SK-N-SH (cell line): ENCODE results near the gene ARHGAP6.

Source experiments
- FOSL2 ChIP-seq: IDR thresholded peaks from 2 replicates; pipeline ENCODE4 v1.4.0; 2012; ENCODE audit warnings: low read depth, mild to moderate bottlenecking, moderate library complexity, borderline replicate concordance
- TF ChIP-seq, protein P1 (sequence below): IDR thresholded peaks from 2 replicates; pipeline ENCODE4 v1.6.1; 2012; ENCODE audit warnings: mild to moderate bottlenecking, low read depth, low read length, moderate library complexity

DNA sequence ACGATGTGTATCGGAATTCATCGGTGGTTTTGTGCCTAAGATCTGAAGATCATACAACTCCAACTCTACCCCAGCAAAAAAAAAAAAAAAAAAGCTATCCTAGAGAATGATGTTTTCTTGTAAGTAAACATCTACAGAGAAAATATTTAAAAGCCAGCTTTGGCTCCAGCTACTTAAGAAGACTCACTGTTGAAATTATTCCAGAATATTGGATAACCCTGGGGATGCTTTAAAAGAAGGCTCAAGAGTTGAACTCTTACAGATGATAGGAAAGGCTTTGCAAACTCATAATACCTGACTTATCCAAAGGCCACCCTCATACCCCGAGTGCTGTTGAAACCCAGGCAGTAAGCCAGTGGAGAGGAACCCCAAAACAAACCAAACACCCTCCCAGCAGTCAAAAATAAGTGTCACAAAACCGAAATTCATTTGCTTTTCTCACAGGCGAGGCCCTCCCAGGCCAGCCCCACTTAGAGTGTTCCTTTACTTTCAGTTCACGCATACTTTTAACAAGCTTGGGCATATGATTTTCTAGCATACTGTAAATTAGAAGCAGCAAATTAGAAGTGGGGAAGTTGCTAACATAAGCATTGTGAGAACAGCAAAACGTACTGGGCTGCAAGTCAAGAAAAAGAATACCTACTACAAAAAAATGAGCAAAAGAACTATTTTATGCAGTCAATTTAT lies 375.2 kb downstream of the ARHGAP6 start:
- no peak for TF ChIP-seq FOSL2
- TF ChIP-seq, protein P1, sequence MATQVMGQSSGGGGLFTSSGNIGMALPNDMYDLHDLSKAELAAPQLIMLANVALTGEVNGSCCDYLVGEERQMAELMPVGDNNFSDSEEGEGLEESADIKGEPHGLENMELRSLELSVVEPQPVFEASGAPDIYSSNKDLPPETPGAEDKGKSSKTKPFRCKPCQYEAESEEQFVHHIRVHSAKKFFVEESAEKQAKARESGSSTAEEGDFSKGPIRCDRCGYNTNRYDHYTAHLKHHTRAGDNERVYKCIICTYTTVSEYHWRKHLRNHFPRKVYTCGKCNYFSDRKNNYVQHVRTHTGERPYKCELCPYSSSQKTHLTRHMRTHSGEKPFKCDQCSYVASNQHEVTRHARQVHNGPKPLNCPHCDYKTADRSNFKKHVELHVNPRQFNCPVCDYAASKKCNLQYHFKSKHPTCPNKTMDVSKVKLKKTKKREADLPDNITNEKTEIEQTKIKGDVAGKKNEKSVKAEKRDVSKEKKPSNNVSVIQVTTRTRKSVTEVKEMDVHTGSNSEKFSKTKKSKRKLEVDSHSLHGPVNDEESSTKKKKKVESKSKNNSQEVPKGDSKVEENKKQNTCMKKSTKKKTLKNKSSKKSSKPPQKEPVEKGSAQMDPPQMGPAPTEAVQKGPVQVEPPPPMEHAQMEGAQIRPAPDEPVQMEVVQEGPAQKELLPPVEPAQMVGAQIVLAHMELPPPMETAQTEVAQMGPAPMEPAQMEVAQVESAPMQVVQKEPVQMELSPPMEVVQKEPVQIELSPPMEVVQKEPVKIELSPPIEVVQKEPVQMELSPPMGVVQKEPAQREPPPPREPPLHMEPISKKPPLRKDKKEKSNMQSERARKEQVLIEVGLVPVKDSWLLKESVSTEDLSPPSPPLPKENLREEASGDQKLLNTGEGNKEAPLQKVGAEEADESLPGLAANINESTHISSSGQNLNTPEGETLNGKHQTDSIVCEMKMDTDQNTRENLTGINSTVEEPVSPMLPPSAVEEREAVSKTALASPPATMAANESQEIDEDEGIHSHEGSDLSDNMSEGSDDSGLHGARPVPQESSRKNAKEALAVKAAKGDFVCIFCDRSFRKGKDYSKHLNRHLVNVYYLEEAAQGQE, result no peak
